C4-2B (cell line): ENCODE results near the gene MNAT1.

Source experiments
- CTCF ChIP-seq: fragments of 450-650 bp; conservative IDR thresholded peaks from 2 replicates; pipeline ENCODE4 v1.5.1; 2017; ENCODE audit warnings: mild to moderate bottlenecking
- ZFX ChIP-seq: fragments of 450-650 bp; IDR thresholded peaks from 2 replicates; pipeline ENCODE4 v1.6.1; 2017

GRCh38 chr14:60859525-60859924 lies 125.0 kb downstream of the MNAT1 start:
- TF ChIP-seq CTCF, result no peak
- no peak for TF ChIP-seq ZFX
